ENCODE data around the gene CGB7. TPM values are rescaled to one million over a fixed set of nuclear protein-coding genes. Genes with fewer than 3 reads are reported as not detected.
A peak's percentile ranks its signal among the peaks of the same experiment; 100 is the strongest.
"Not testable (repeated sequence)": the region's sequence is repeated elsewhere in the genome, so short reads cannot be mapped to it uniquely, and the experiment has no call there.

CGB7 gene
- total and polyA plus RNA-seq, 12 donors = 0.13 to 0.97 (median 0.21) TPM; not detected in 8

- intact Hi-C loops (cut with DNase I) = no loop called here
- WGBS, 4 donors = 74 to 84% (median 77%) methylated on average over 15 to 17 of the region's 17 CpGs
- H3K27ac ChIP-seq = no peak overlapping the region
- DNase-seq = no peak
- H3K9me3 ChIP-seq (replicated peaks in 1 of 3) = no peaks in the 10 kb centered on the region
- no peaks in the 10 kb centered on the region for H3K4me1 ChIP-seq (replicated peaks in 1 of 2)
- no peak overlapping the region for H3K4me3 ChIP-seq
- H3K36me3 ChIP-seq (replicated peaks in 1 of 2) = no peaks in the 10 kb centered on the region
- TF ChIP-seq POLR2A (IDR thresholded peaks at IDR 0.05) (no peak), CTCF (IDR thresholded peaks at IDR 0.05) (no peak)
- no peaks in the 10 kb centered on the region for H3K27me3 ChIP-seq
These were observed 15.4 kb downstream of the CGB7 start for GRCh38 chr19:49042177-49042576.

GRCh38 chr19:49039736-49040135, 17.8 kb downstream of the CGB7 start:
- H3K4me3 ChIP-seq; DNase-seq; H3K36me3 ChIP-seq (replicated peaks in 1 of 2); H3K27me3 ChIP-seq; H3K4me1 ChIP-seq (replicated peaks in 1 of 2); H3K27ac ChIP-seq; intact Hi-C loops (cut with DNase I); H3K9me3 ChIP-seq (replicated peaks in 1 of 3): not testable (repeated sequence)
- WGBS, 4 donors = 56 to 71% (median 69%) methylated on average over 5 to 9 of the region's 9 CpGs

- H3K4me1 ChIP-seq (replicated peaks in 1 of 2); H3K4me3 ChIP-seq; H3K9me3 ChIP-seq (replicated peaks in 1 of 3); H3K27me3 ChIP-seq; H3K27ac ChIP-seq; intact Hi-C loops (cut with DNase I); DNase-seq; H3K36me3 ChIP-seq (replicated peaks in 1 of 2): not testable (repeated sequence)
- WGBS, 4 donors = 80 to 89% (median 82%) methylated on average over 13 to 26 of the region's 26 CpGs
These were observed 18.8 kb downstream of the CGB7 start for GRCh38 chr19:49038557-49039276.

GRCh38 chr19:49038111-49038510, 19.4 kb downstream of the CGB7 start:
- H3K4me1 ChIP-seq (replicated peaks in 1 of 2); H3K36me3 ChIP-seq (replicated peaks in 1 of 2); DNase-seq; H3K4me3 ChIP-seq; H3K27me3 ChIP-seq; H3K9me3 ChIP-seq (replicated peaks in 1 of 3); intact Hi-C loops (cut with DNase I); H3K27ac ChIP-seq: not testable (repeated sequence)
- 72 to 93% (median 92%) methylated on average over 3 to 7 of the region's 8 CpGs for WGBS, 4 donors

GRCh38 chr19:49036815-49037214, 20.7 kb downstream of the CGB7 start, which contains the start of gene CGB1:
Gene CGB1, minus strand, starts transcription at chr19:49036895. Its CDS starts 184 bp downstream, at chr19:49036711.
- H3K27me3 ChIP-seq; DNase-seq; H3K9me3 ChIP-seq (replicated peaks in 1 of 3); intact Hi-C loops (cut with DNase I); H3K4me3 ChIP-seq; H3K36me3 ChIP-seq (replicated peaks in 1 of 2); H3K4me1 ChIP-seq (replicated peaks in 1 of 2); H3K27ac ChIP-seq: not testable (repeated sequence)
- WGBS, 4 donors = 43 to 62% (median 55%) methylated on average over 10 to 18 of the region's 18 CpGs
- TF ChIP-seq CTCF (IDR thresholded peaks at IDR 0.05) = peak in 2 of 6 experiments; percentile 17 to 26

Data from adrenal gland (tissue), 12 donors.